GM21723 (cell line): ENCODE measurements around the gene NR4A3.
"Not testable (repeated sequence)": the region's sequence is repeated elsewhere in the genome, so short reads cannot be mapped to it uniquely, and the experiment has no call there.

Experiments
- ATAC-seq: cut with Tn5 transposase; IDR thresholded peaks from one replicate; pipeline ENCODE4 v1.9.1; 2021; ENCODE audit warnings: mild to moderate bottlenecking, moderate library complexity; ENCODE audit not compliant: unreplicated experiment

Gene NR4A3

DNA sequence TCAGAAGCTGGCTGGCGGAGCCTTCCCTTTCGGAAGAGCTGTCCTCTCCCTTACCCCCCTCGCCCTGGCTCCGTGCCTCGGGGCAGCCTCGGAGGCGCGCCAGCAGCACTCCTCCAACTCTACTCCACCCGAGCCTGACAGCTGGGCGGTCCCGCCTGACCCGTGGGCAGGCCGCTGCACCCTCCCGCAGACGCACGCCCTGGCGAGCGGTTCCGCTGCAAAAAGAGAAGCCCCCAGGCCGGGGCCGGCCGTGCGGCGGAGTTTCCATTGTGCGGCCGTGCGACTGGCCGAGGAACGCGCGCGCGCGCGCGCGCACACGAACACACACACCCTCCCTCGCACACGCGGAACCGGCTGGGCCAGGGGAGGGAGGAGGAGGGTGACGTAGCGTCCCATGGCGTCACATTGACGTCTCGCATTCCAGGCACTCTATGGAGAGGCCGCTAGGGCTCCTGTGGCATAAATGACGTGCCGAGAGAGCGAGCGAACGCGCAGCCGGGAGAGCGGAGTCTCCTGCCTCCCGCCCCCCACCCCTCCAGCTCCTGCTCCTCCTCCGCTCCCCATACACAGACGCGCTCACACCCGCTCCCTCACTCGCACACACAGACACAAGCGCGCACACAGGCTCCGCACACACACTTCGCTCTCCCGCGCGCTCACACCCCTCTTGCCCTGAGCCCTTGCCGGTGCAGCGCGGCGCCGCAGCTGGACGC, at the start of gene NR4A3:
TSS of gene NR4A3 (plus strand) at position 490 of the 713 bp plus-strand sequence. CDS start 6,158 bp downstream, outside the sequence.
- ATAC-seq = peak; percentile 41

- no peak for ATAC-seq
Measured at GRCh38 chr9:99773468-99774138, 48.1 kb upstream of the NR4A3 start.

DNA sequence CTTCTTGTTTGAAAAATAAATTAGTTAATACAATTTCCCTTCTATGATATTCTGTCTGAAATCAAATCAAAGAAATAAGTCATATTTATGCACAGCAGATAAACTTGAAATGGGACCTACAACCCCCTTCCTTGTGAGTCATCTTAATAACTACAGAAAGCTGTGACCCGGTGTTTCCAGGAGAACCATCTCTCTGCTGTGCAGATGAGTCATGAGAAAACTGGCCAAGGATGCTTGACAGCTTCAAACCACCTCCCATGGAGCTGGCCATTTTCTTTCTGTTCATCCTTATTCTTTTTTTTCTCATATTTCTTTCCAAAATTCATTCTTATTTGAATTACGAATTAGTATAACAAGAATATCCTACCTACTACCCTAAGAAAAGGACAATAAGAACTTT, 43.4 kb upstream of the NR4A3 start:
- ATAC-seq = no peak

DNA sequence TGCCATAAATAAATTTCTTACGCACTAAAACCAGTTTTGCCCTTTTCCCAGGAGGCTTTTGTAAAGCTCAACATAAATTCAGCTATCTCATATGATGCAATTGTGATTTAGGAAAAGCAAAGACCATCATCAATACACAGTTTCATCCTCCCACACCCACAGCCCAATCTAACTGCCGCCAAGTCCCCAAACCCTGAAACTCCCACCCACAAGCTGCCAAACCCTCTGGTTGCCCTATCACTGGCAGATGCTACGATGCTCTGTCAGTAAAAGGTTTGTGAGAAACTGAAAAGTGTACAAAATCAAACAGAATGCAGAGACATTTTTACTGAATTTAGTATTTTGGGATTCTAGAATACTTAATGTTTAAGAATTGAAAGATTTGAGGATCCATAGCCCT, 42.8 kb upstream of the NR4A3 start:
- no peak for ATAC-seq

DNA sequence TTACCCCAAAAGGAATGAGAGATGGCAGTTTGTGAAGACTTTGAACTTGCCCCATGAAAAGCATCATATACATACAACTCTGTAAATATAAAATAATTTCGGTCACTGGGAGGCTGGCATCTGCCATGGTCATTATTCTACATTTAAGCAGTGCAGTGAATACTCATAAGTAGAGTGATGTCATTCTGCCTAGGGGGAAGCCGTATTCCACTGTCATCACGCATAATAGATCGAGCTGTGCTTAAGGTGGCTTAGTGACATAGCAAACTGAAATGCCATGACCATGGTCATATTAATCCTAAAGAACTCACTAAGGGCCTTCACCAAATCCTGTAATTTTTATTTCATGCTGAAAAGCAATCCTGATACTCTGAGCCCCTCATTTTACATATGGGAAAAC, 42.4 kb upstream of the NR4A3 start:
- ATAC-seq = no peak

DNA sequence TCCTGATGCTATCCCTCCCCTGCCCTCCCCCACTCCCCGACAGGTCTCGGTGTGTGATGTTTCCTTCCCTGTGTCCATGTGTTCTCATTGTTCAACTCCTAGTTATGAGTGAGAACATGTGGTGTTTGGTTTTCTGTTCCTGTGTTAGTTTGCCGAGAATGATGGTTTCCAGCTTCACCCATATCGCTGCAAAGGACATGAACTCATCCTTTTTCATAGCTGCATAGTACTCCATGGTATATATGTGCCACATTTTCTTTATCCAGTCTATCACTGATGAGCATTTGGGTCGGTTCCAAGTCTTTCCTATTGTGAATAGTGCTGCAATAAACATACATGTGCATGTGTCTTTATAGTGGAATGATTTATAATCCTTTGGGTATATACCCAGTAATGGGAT, 39.3 kb upstream of the NR4A3 start:
- not testable (repeated sequence) for ATAC-seq

- no peak for ATAC-seq
Measured at GRCh38 chr9:99782962-99783718, 38.5 kb upstream of the NR4A3 start.

- no peak for ATAC-seq
Measured at GRCh38 chr9:99783799-99784198, 37.9 kb upstream of the NR4A3 start.

DNA sequence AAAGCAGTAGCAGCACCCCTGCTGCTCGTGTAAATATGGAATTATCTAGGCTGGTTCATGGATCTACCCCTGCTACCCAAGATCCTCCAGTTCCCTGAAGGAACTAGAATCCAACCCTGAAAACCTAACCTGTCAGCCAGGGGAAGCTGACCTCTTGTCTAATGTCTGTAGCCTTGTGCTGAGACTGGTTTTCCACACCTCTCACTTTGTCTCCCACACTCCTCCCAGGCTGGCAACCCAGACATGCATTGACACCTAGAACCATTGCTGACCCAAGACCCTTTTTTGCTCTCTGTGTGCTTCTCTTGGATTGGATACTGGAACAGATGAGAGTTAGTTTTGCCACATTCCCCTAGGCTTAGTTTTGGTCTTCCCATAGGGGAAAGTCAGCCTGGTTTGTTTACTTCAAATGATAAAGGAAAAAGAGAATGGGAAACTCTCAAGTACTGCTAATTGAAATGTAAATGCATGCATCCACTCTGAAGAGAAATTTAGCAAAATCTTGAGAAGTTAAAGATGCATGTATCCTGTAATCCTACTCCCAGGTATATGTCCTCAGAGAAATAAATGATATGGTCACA, 36.6 kb upstream of the NR4A3 start:
- no peak for ATAC-seq

GRCh38 chr9:99787556-99787955, 34.1 kb upstream of the NR4A3 start:
- ATAC-seq = no peak

- ATAC-seq = no peak
Measured at GRCh38 chr9:99793528-99793927, 28.2 kb upstream of the NR4A3 start.

DNA sequence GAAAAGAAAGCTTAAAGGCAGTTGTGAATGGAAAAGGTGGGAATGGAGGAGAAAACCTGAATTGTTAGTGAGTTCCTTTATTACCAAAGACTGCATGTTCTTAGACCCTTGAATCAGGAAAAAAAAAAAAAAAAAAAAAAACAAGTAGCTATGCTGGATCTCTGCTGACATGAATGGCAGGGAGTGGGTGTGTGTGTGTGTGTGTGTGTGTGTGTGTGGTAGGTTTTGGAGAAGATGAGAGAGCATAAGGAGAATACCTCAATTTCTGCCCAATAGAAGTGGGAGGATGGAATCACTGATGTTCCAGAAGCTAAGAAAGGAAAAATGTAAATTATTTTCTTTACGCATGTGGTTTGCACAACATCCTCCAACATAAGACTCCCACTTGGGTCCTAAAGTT, 25.5 kb upstream of the NR4A3 start:
- no peak for ATAC-seq

GRCh38 chr9:99801775-99802174, 19.9 kb upstream of the NR4A3 start:
- ATAC-seq = no peak

- no peak for ATAC-seq
Measured at GRCh38 chr9:99803694-99804093, 18.0 kb upstream of the NR4A3 start.

DNA sequence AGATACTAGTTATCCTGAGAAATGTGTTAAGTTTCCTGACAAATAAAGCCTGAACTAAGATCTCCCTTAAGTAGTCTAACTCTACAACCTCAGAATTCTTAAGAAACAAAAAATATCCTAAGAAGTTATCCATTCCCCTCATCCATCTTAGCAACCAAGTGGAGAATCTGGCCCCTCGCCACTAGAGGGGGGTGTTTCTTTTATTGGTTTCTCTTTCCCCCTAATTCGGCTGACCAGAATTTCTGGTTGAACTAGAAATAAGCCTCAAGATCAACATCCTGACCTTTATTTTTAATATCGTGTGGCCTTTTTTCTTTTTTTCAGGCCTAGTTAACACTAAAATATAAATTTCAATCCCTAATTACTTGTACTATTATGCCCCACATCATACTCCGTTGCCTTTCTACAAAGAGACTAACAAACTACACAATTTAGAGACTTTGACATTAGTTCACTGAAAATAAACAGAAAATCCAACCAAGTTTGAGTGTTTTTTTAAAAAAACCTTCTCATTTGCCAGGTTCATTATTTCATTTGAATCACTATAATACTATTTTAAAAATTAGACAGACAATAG, 14.3 kb upstream of the NR4A3 start:
- peak; percentile 53 for ATAC-seq

- ATAC-seq = no peak
Measured at GRCh38 chr9:99807956-99808355, 13.7 kb upstream of the NR4A3 start.

- no peak for ATAC-seq
Measured at GRCh38 chr9:99808454-99808853, 13.2 kb upstream of the NR4A3 start.

DNA sequence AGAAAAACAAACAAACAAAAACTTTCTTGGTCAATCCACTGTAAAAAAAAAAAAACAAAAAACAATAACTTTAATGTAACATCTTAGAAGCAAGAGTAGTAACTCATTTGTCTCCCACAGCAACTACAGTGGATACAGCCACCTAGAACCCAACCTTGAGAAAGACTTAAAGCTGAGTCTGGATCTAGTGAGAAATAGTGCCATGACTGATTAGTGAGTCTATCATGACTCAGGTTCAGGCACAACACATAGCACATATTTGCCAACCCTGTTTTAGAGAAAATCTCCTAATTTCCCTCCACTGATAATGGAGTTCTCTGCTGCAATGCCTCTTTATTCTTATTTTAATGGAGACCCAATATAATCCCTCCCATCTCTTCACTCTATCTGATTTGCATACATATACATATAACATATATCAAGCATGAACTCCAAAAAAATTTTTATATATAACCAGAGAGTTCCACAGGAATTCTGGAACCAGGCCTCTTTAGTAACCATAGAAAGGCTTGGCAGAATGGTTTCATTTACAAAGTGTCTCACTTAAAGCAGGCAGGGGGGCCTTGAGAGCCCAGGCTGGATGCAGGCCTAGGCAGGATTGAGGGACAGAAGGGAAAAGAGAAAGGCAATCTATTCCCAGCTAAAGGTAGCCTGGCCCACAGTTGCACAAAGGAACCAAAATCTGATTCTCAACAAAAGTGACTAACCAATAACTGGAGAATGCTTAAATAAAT, 11.9 kb upstream of the NR4A3 start:
- ATAC-seq = no peak

- ATAC-seq = peak; percentile 15
Measured at GRCh38 chr9:99811172-99811571, 10.5 kb upstream of the NR4A3 start.

GRCh38 chr9:99811598-99812383, 9.9 kb upstream of the NR4A3 start:
- ATAC-seq = peak; percentile 84
